Measurements from ENCODE around the gene BCL2.

The BCL2 gene

DNA sequence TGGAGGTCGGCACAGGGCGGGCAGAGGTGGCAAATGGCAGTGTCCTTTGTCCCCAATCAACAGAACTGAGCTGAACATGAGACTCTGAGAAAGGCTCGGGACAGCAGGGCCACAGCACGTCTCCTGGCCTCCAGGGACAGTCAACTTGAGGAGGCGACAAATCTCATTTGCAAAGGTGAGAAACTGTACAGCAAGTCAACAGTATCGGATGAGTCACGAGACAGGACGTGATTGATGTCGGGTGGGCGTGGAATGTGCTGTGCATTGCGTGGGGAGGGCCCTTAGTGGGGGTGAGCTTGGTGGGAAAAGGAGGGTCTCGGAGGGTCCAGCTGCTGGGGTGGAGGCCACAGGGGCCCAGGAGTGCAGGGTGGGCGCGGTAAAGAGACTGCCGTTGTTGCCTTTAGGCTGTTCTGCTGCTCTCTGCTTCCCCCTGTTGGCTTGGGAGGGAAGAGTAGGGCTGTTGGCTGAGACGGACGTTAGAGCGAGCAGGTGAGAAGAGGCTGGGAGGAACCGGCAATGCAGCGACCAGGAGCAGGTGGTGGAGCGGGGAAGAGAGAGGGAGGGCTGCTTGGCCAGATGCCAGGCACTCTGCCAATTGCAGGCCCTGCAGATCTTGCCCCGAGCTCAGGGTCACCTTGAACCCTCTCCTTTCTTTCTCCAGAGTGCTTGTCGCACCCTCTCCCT is 164.3 kb downstream of the BCL2 start:
- H3K9me3 Mint-ChIP-seq = no peaks in the 10 kb centered on the region
- peak overlapping the region; percentile 78 for H3K4me3 Mint-ChIP-seq
- H3K27ac Mint-ChIP-seq = peak overlapping the region; percentile 86
- H3K4me1 Mint-ChIP-seq (ENCODE audit: low read depth) = peaks cover 93% of the 10 kb centered on the region
- peaks cover 32% of the 10 kb centered on the region for H3K36me3 Mint-ChIP-seq (ENCODE audit: low read depth)
- H3K27me3 Mint-ChIP-seq (ENCODE audit: low read depth) = no peaks in the 10 kb centered on the region

DNA sequence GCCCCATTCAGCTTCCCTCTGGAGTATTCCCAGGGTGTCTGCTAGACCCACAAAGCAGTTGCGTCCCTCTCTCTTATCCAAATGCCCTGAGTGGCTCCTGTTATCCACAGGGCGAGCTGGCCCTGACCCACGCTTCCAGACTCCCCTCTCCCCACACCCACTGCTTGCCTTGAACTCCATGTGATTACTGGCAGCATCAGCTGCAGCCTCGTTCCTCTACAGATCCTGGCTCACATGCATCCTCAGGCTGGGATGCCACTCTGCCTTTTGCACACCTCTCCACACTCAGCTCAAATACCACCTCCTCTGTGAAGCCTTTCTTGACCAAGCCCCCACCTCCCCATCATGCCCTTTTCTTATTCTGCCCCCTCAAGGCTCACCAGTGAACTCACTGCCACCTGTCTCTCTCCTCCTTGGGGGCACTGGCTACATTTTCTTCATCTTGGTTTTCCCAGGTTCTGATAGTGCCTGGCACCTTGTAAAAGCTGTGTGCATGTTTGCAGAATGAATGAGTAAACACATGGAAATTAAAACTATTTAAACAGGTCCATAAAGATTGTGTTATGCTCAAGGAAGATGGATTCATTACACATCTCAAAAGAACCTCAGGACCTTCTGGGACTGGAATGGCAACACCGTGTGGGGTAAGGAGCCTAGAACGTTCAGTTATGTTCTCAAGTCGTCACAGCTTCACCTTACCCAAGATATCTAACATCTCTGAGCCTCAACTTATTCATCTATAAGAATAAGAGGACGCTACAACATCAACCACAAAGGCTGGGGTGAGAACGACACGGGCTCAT is 165.0 kb downstream of the BCL2 start:
- no peaks in the 10 kb centered on the region for H3K27me3 Mint-ChIP-seq (ENCODE audit: low read depth)
- H3K9me3 Mint-ChIP-seq = no peaks in the 10 kb centered on the region
- H3K36me3 Mint-ChIP-seq (ENCODE audit: low read depth) = peaks cover 30% of the 10 kb centered on the region
- H3K4me1 Mint-ChIP-seq (ENCODE audit: low read depth) = peaks cover 86% of the 10 kb centered on the region
- peak overlapping the region; percentile 78 for H3K4me3 Mint-ChIP-seq
- H3K27ac Mint-ChIP-seq = peak overlapping the region; percentile 86

DNA sequence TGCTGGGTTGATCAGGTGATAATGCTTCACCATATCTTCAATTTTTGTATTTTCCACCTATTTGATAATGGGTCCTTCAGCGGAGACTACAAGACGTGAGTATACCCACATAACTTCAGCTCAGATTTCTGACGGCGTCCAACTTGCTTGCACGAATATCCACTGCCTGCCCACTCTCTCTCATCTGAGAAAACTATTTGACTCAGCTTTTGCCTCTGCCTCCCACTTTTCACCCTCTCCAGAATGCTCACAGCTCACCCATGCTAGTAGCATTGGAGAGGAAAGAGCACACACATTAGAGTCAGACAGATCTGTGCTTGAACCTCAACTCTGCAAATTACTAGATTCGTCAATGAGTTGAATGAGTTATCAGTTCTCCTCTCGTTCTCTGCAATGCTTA is 166.8 kb downstream of the BCL2 start:
- H3K4me3 Mint-ChIP-seq = peak overlapping the region; percentile 38
- H3K27ac Mint-ChIP-seq = peak overlapping the region; percentile 22
- H3K27me3 Mint-ChIP-seq (ENCODE audit: low read depth) = no peaks in the 10 kb centered on the region
- no peaks in the 10 kb centered on the region for H3K9me3 Mint-ChIP-seq
- H3K36me3 Mint-ChIP-seq (ENCODE audit: low read depth) = peaks cover 37% of the 10 kb centered on the region
- peaks cover 73% of the 10 kb centered on the region for H3K4me1 Mint-ChIP-seq (ENCODE audit: low read depth)

DNA sequence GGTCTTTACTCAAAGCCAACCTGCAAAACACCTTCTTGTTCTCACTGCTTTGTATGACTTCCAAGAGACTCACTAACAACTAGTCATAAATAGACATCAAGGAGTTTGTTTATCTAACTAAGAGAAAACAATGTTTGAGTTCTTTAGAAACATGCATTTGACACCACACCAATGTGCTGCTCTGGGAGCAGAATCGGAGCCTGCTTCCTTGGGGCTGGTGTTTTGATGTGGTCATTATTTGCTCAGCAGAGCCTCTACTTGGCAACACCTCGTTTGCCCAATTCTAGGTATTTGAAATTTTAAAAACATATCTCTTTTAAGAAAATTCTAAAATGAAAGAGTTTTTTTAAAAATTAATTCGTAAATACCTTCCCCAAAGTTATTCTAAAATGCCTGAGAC is 167.5 kb downstream of the BCL2 start:
- H3K4me1 Mint-ChIP-seq (ENCODE audit: low read depth) = peaks cover 66% of the 10 kb centered on the region
- H3K36me3 Mint-ChIP-seq (ENCODE audit: low read depth) = peaks cover 35% of the 10 kb centered on the region
- H3K9me3 Mint-ChIP-seq = no peaks in the 10 kb centered on the region
- peak overlapping the region; percentile 22 for H3K27ac Mint-ChIP-seq
- no peaks in the 10 kb centered on the region for H3K27me3 Mint-ChIP-seq (ENCODE audit: low read depth)
- no peak overlapping the region for H3K4me3 Mint-ChIP-seq

DNA sequence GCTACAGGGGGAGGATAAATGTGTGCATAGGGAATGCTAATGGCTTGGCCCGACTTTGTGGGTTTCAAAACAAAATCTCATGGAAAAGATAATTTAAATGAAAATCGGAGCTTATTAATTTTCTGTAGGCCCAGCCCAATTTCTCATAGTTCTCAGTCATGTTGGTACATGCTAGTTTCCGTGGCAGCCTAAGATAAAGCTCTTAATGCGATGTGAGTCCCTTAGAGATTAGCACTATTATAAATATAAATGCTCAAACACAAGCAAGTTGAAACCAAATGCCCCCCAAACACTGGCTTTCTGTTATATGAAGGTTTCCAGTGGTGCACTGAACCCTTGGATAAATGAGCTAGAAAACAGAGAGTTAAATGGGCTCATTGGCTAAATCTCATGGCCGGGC is 168.0 kb downstream of the BCL2 start:
- peaks cover 62% of the 10 kb centered on the region for H3K4me1 Mint-ChIP-seq (ENCODE audit: low read depth)
- H3K27me3 Mint-ChIP-seq (ENCODE audit: low read depth) = no peaks in the 10 kb centered on the region
- H3K27ac Mint-ChIP-seq = peak overlapping the region; percentile 21
- no peaks in the 10 kb centered on the region for H3K9me3 Mint-ChIP-seq
- H3K36me3 Mint-ChIP-seq (ENCODE audit: low read depth) = peaks cover 34% of the 10 kb centered on the region
- H3K4me3 Mint-ChIP-seq = no peak overlapping the region

DNA sequence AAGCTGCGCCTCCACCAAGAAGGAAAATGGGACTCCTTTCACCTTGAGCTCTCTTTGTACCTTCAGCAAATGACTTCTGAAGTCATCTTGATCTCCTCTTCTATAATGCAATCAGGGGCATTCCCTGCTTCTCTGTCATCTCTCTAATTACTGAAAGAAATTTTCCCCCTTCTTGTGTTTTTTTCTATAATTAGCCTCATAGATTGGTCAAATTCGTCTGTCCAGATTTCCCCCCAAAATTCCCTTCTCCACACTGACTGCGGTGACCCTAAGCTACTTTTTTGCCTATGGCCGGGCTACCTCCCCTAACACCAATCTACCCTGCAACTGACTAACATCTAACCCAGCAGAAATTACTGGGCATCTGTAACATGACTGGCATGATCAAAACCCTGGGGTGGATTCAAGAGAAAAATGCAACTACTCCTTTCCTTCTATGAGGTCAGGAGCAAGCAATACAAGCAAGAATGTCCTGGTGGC is 168.6 kb downstream of the BCL2 start:
- Mint-ChIP-seq H3K27me3 (ENCODE audit: low read depth) (no peaks in the 10 kb centered on the region), H3K27ac (peak overlapping the region; percentile 32), H3K4me3 (no peak overlapping the region), H3K36me3 (ENCODE audit: low read depth) (peaks cover 35% of the 10 kb centered on the region), H3K9me3 (no peaks in the 10 kb centered on the region), H3K4me1 (ENCODE audit: low read depth) (peaks cover 56% of the 10 kb centered on the region)

DNA sequence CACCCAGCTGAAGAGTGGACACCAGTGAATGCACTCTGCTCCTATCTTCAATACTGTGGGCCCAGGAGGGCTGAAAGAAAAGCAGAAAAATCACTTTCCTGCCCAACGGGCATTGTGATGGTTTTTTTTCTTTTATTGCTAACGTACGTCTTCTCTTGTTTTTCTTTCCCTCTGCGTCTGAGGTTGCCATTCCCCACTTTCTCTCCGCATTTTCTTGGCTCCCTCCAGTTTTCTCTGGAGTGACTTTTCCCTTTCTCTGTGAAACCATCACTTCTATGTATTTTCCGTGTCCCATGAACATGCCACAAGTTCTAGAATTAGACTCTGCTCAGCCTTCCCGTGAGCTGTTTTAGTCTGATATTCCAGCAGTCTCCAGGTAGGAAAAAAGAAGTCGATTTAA is 169.2 kb downstream of the BCL2 start:
- H3K27ac Mint-ChIP-seq = no peak overlapping the region
- H3K4me3 Mint-ChIP-seq = no peak overlapping the region
- no peaks in the 10 kb centered on the region for H3K27me3 Mint-ChIP-seq (ENCODE audit: low read depth)
- H3K4me1 Mint-ChIP-seq (ENCODE audit: low read depth) = peaks cover 52% of the 10 kb centered on the region
- peaks cover 35% of the 10 kb centered on the region for H3K36me3 Mint-ChIP-seq (ENCODE audit: low read depth)
- no peaks in the 10 kb centered on the region for H3K9me3 Mint-ChIP-seq

DNA sequence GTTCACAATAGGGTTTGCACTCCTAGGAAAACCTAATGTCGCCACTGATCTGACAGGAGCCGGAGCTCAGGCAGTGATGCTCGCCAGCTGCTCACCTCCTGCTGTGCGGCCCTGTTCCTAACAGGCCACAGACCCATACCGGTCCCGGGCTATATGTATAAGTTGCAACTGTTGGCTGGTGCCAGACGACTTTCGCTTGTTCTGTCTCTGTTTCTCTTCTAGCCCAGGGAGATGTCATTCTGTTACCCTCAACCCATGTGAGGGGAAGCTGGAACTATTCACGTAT is 170.3 kb downstream of the BCL2 start:
- H3K36me3 Mint-ChIP-seq (ENCODE audit: low read depth) = peaks cover 31% of the 10 kb centered on the region
- no peaks in the 10 kb centered on the region for H3K9me3 Mint-ChIP-seq
- peaks cover 44% of the 10 kb centered on the region for H3K4me1 Mint-ChIP-seq (ENCODE audit: low read depth)
- no peaks in the 10 kb centered on the region for H3K27me3 Mint-ChIP-seq (ENCODE audit: low read depth)
- H3K27ac Mint-ChIP-seq = no peak overlapping the region
- no peak overlapping the region for H3K4me3 Mint-ChIP-seq

DNA sequence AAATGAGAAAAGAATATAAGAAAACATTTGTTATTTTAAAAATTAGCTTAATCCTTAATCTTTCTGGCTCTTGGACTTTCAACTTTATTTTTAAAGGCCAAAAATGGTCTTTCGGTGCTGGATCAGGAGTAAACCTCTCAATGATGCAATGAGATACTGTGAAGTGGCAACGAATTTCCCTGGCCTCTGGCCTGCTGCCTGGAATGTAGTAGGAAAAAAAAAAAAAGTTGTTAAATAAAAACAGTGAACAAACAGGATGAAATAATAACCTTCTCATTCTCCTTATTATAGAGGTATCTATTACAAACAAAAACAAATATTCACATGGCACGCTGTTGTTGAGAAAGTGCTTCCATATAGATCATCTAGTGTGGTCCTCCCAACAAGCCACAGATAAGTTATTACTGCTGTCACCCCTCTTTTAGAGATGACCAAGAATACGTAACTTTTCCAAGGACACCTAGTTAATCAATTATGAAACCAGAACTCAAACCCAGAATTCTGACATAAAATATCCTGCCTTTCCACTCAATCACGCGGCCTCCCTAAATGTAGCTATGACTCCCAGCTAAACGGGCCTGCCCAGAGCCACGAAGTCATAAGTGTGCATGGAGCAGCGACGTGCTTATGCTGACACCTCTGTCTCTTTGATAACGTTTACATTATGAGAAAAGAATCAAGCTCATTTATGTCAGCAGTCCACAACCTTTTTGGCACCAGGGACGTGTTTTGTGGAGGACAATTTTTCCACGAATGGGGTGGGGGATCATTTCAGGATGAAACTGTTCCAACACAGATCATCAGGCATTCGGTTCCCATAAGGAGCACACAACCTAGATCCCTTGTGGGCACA is 170.9 kb downstream of the BCL2 start:
- Mint-ChIP-seq H3K27ac (no peak overlapping the region), H3K4me1 (ENCODE audit: low read depth) (peaks cover 43% of the 10 kb centered on the region), H3K4me3 (no peak overlapping the region), H3K9me3 (no peaks in the 10 kb centered on the region), H3K36me3 (ENCODE audit: low read depth) (peaks cover 31% of the 10 kb centered on the region), H3K27me3 (ENCODE audit: low read depth) (no peaks in the 10 kb centered on the region)

DNA sequence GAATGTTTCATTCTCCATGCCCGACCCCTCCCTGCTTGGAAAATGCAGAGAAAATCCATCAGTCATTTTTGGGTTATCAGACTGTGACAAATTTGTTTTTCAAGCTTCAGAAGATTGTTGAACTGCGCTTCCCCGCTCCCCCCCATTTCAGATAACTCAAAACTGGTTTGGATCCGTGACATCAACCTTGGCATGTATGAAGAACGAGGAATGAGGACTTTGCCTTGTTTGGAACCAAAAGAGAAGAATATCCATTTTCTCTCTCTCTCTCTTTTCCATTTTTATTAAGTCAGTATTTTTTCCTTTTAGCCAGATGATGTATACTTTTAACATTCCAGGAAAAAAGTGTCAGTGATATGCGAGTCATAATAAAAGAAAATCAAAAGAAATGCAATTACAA is 171.6 kb downstream of the BCL2 start:
- Mint-ChIP-seq H3K4me1 (ENCODE audit: low read depth) (peaks cover 38% of the 10 kb centered on the region), H3K27ac (no peak overlapping the region), H3K36me3 (ENCODE audit: low read depth) (peaks cover 32% of the 10 kb centered on the region), H3K27me3 (ENCODE audit: low read depth) (no peaks in the 10 kb centered on the region), H3K4me3 (no peak overlapping the region), H3K9me3 (no peaks in the 10 kb centered on the region)

DNA sequence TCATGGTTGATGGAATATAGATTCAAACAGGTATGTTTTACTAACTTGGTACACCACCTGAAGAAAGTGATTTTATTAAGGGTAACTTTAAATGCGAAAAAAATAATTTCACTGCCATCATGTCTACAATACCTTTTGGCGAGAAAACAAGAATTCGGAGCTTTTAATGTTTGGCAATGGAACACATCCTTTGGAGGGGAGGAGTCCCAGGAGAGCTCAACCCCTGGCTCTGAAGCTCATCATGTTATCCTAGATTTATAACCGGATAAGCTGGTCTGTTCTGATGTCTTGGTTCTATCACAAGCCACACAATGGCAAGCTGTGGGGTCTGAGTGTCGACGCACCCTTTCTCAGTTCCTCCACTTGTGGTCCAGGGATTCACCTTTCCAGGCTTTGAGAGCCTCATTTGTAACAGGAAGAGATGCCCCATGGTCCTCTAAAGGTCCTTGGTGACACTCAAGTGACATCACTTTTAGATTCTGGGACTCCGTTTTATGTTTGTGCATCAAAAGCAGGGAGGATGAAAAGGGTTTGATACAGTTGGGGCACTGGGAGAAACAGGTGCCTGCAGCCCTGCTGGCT is 172.7 kb downstream of the BCL2 start:
- no peak overlapping the region for H3K27ac Mint-ChIP-seq
- no peak overlapping the region for H3K4me3 Mint-ChIP-seq
- peaks cover 34% of the 10 kb centered on the region for H3K4me1 Mint-ChIP-seq (ENCODE audit: low read depth)
- H3K36me3 Mint-ChIP-seq (ENCODE audit: low read depth) = peaks cover 34% of the 10 kb centered on the region
- no peaks in the 10 kb centered on the region for H3K27me3 Mint-ChIP-seq (ENCODE audit: low read depth)
- no peaks in the 10 kb centered on the region for H3K9me3 Mint-ChIP-seq

DNA sequence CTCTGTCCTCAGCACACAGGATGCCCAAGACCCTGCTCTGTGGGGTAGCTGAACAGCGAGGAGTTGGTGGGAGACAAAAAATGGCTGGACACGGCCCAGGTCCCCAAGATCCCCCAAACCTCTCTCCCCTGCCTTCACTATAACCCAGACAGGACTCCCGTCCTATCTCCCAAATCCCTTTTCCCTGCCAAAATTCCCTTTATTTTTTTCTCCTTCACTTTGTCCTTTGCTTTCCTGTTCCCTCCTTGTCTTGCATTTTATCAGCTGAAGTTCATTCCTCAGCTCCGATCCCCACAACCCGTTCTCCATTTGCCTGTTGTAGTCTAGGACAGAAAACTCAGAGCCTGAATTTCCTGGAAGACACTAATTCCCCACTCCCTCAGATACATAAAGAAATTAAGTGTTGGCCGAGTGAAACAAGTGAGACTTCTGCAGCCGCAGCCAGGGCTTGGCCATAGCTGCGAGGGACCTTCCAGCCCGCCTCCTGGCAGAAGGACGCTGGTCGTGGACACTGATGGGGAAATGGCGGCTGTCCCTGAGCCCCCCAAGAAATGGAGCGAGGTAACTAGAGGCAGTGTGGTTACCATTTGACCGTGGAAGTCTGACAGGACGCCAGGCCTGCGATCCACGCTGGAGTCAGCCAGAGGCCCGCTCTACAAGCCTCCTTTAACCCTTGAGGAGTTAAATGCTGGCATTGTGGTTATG is 173.6 kb downstream of the BCL2 start:
- Mint-ChIP-seq H3K27me3 (ENCODE audit: low read depth) (no peaks in the 10 kb centered on the region), H3K36me3 (ENCODE audit: low read depth) (peaks cover 41% of the 10 kb centered on the region), H3K4me3 (no peak overlapping the region), H3K4me1 (ENCODE audit: low read depth) (peaks cover 36% of the 10 kb centered on the region), H3K27ac (no peak overlapping the region), H3K9me3 (no peaks in the 10 kb centered on the region)

DNA sequence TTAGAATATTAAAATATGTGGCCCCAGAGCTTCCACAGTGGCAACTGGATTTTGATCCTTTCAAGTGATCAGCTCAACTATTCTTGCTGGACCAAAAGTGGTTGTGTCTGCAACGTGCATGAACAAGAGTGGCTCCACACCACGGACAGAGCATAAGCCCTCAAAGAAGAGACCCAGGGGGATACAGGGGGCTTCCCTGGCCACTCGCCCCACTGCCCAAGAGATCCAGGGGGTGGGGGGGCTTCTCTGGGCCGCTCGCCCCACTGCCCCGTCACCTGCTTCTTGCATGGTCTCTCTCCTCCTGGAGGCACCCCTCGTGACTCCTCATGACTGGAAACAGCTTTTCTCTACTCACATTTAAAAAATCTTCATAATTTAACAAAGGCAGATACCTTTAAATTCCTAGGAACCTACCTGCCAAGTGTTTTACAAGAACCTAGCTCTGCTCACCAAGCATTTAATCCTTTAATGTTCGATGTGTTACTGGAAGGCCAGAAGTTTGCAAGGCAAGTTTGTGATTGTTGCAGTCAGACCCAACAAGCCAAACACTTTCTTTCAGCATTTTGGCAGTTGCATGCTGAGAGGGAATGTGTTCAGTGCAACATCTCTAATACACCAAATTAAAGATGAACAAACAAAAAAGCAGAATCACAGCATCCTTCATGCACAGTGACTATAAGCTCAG is 174.3 kb downstream of the BCL2 start:
- Mint-ChIP-seq H3K27ac (no peak overlapping the region), H3K4me1 (ENCODE audit: low read depth) (peaks cover 36% of the 10 kb centered on the region), H3K4me3 (no peak overlapping the region), H3K27me3 (ENCODE audit: low read depth) (no peaks in the 10 kb centered on the region), H3K36me3 (ENCODE audit: low read depth) (peaks cover 42% of the 10 kb centered on the region), H3K9me3 (no peaks in the 10 kb centered on the region)
